ENCODE results near the gene LRRC34.

The LRRC34 gene

DNA sequence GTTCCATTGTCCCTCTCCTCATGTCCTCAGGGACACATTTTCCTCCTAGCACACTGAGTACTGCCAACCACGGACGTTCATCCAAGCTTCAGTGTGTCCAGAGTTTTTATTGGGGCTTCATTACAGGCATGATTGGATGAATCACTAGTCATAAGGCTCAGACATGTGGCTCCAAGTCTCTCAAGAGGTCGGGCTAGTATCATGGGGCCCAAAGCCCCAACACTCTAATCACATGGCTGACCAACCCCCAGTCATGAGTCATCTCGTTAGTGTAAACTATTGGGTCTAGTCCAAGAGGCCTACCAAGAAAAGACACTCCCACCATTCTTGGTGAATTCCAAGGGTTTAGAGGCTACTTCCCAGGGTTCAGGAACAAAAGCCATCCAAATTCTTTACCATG lies 52.2 kb downstream of the LRRC34 start:
- no peak for DNase-seq

GRCh38 chr3:169759256-169759655 lies 53.4 kb downstream of the LRRC34 start:
- DNase-seq: no peak

DNA sequence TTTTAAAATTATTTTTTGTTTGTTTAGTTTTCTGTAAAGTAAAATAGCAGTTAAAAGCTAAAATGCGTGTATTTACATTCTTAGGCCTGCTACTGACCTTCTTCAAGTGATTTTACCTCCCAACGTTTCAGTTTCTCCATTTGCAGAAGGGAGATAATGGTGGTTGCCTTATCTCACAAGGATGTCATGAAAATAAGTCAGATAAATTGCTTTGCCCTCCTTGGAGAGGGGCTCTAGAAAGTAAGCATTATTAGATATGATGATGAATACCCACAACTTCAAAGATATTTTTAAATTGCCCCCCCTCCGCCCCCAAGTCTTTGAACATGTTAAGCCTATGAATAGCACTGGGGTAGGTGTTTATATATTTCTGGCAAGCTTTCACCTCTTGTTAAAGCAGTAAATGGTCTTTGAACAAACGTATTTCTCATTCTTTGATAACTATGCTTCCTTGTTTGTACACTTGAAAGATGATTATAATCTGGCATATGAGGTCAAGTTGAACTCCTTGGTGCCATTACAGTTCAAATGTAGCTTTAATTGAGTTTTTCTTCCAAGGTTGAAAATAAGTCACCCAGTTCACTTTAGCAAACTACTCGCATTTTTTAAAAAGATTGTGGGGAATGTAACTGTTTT lies 54.2 kb downstream of the LRRC34 start:
- no peak for DNase-seq

- no peak for DNase-seq
These were observed 57.2 kb downstream of the LRRC34 start for GRCh38 chr3:169755488-169755887.

- DNase-seq: no peak
These were observed 58.0 kb downstream of the LRRC34 start for GRCh38 chr3:169754711-169755110.

- DNase-seq: no peak
These were observed 60.8 kb downstream of the LRRC34 start for GRCh38 chr3:169751875-169752274.

- DNase-seq: no peak
These were observed 62.0 kb downstream of the LRRC34 start for GRCh38 chr3:169750665-169751064.

- DNase-seq: no peak
These were observed 64.0 kb downstream of the LRRC34 start for GRCh38 chr3:169748670-169749069.

DNA sequence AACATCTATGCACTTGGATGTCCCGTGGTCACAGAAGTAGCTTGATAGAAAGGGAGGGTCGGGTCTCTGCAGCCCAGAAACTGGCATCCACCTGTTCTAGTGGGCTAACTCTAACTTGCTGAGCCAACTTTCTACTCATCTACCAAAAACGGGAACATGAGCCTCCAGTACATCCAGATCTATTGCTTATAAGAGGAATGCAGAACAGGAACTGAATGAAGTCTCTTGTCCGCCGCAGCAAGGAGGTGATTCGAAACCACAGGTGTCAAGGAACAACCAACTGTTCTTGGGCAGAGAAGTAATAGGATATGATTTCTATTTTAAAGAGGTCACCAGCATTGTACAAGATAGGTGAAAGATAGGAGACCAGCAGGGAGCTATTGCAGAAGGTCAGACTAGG lies 65.8 kb downstream of the LRRC34 start:
- DNase-seq: no peak

- no peak for DNase-seq
These were observed 68.2 kb downstream of the LRRC34 start for GRCh38 chr3:169744366-169745054.
